A673 (cell line): ENCODE results near the gene GGT7. TPM values are rescaled to one million over a fixed set of nuclear protein-coding genes. Genes with fewer than 3 reads are reported as not detected.

Experiments used
- BruUV-seq: library from RNA; stranded (reverse); fragments of 400-500 nt; replicated peaks from 2 replicates; lab custom pipeline; 2021; lab: Mats Ljungman, UMichigan
- CTCF ChIA-PET: fragments of 300-600 bp; sonication (Branson Sonifier 250); formaldehyde crosslinking; loops from one replicate; lab custom pipeline; 2022; ENCODE audit warnings: antibody characterized with exemption; lab: Charles Lee
- POLR2A ChIA-PET: fragments of 300-600 bp; sonication (Branson Sonifier 250); formaldehyde crosslinking; loops from one replicate; lab custom pipeline; 2022; ENCODE audit warnings: antibody characterized with exemption; ENCODE audit not compliant: low non-redundant PET; lab: Charles Lee
- DNase-seq: peaks from one replicate; pipeline ENCODE4 v3.0.0-alpha.2; 2015; ENCODE audit warnings: low spot score
- H3K27ac ChIP-seq: fragments of 200-600 bp; sonication (generic); 2 replicates; pipeline ENCODE4 v1.5.1; 2016; ENCODE audit warnings: mixed run types, low read depth, mild to moderate bottlenecking, mixed read lengths, antibody characterized with exemption, low read length; ENCODE audit not compliant: poor library complexity, severe bottlenecking
- H3K27me3 ChIP-seq: fragments of 200-600 bp; sonication (generic); replicated peaks from 2 replicates; pipeline ENCODE4 v1.6.1; 2017; ENCODE audit warnings: mixed run types, low read depth, mild to moderate bottlenecking, mixed read lengths, antibody characterized with exemption, low read length; ENCODE audit not compliant: insufficient read depth, poor library complexity
- H3K36me3 ChIP-seq: fragments of 200-600 bp; sonication (generic); 2 replicates; pipeline ENCODE4 v1.6.1; 2016; ENCODE audit warnings: mixed run types, mild to moderate bottlenecking, mixed read lengths, antibody characterized with exemption, low read length; ENCODE audit not compliant: insufficient read depth, poor library complexity, severe bottlenecking
- H3K4me1 ChIP-seq: fragments of 200-600 bp; sonication (generic); 2 replicates; pipeline ENCODE4 v1.6.1; 2017; ENCODE audit warnings: mixed run types, mild to moderate bottlenecking, mixed read lengths, antibody characterized with exemption, low read length; ENCODE audit not compliant: insufficient read depth, poor library complexity, severe bottlenecking
- H3K4me3 ChIP-seq: fragments of 200-600 bp; sonication (generic); 2 replicates; pipeline ENCODE4 v1.5.1; 2016; ENCODE audit warnings: low read depth, mixed run types, mild to moderate bottlenecking, mixed read lengths, low read length; ENCODE audit not compliant: poor library complexity, severe bottlenecking
- H3K9me3 ChIP-seq: fragments of 200-600 bp; sonication (generic); 2 replicates; pipeline ENCODE4 v1.6.1; 2016; ENCODE audit warnings: mixed run types, low read depth, mild to moderate bottlenecking, mixed read lengths, antibody characterized with exemption, low read length; ENCODE audit not compliant: poor library complexity, severe bottlenecking
- EZH2 ChIP-seq: fragments of 200-600 bp; sonication (generic); IDR thresholded peaks from 2 replicates; pipeline ENCODE4 v1.6.1; 2017; ENCODE audit warnings: borderline replicate concordance, low read depth, mild to moderate bottlenecking, mixed read lengths, antibody characterized with exemption, low read length; ENCODE audit not compliant: poor library complexity, severe bottlenecking
- intact Hi-C: fragments of 100-400 bp; cut with micrococcal nuclease; formaldehyde crosslinking; loops from one replicate; pipeline ENCODE4 v1.10.0; 2022; ENCODE audit not compliant: unreplicated experiment
- total RNA-seq: library from RNA; stranded (reverse); gene quantifications from 2 replicates; pipeline ENCODE4 v1.2.3, GENCODE V29; 2021
- TF ChIP-seq, protein P1 (sequence below): fragments of 300-800, 200-600 bp; sonication (generic); conservative IDR thresholded peaks from 2 replicates; pipeline ENCODE4 v1.5.1; 2017; ENCODE audit warnings: low read depth, mild to moderate bottlenecking, antibody characterized with exemption, low read length, moderate library complexity, mixed read lengths

GGT7 gene
- total RNA-seq, 1 experiment from 2014 or later: 14.1 TPM

DNA sequence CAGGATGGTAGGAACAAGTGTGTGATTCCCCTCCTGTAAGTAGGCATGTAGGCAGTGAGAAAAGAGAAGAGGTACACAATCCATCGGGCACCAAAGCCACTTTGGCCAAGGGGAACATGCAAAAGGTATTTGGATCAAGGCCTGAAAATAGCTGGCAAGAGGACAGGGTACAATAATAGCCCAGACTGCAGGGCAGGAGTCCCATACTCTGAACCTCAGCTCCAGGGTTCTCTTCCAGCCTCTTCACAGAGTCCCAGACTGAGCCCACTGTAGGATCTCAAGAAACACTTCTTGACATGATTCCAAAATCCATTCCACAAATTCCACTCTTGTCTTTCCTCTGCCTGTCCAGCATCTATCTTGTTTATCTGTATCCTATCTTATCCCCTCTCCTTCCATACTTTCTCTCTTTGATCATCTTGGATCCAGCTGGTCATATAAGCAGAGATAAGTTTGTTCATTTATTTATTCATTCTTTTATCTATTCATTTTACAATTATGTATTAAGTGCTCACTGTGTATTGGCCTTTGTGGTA is 23.5 kb upstream of the GGT7 start:
- no TSS peak for BruUV-seq

DNA sequence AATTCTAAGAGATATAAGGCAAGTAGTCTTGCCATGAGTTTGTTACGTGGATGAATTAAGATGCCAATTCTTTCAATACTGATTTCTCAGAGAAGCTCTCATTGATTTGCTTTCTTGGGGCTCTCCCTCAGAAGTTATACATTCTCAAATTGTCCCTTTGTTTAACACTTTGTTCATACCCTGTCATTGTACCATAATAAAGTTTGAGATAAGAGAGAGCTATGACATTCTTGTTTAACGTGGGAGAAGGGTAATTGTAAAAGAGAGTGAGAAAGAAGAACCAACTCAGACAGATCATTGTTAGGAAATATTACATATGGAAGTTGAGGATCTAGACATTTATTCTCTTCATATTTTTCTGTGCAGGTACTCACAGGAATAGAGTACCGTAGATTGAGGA is 22.8 kb upstream of the GGT7 start:
- CTCF ChIA-PET: no interaction called here
- no peaks in the 10 kb centered on the region for H3K4me1 ChIP-seq
- POLR2A ChIA-PET: no interaction called here
- no peaks in the 10 kb centered on the region for H3K27me3 ChIP-seq
- TF ChIP-seq, protein P1, sequence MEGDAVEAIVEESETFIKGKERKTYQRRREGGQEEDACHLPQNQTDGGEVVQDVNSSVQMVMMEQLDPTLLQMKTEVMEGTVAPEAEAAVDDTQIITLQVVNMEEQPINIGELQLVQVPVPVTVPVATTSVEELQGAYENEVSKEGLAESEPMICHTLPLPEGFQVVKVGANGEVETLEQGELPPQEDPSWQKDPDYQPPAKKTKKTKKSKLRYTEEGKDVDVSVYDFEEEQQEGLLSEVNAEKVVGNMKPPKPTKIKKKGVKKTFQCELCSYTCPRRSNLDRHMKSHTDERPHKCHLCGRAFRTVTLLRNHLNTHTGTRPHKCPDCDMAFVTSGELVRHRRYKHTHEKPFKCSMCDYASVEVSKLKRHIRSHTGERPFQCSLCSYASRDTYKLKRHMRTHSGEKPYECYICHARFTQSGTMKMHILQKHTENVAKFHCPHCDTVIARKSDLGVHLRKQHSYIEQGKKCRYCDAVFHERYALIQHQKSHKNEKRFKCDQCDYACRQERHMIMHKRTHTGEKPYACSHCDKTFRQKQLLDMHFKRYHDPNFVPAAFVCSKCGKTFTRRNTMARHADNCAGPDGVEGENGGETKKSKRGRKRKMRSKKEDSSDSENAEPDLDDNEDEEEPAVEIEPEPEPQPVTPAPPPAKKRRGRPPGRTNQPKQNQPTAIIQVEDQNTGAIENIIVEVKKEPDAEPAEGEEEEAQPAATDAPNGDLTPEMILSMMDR: no peak
- TF ChIP-seq EZH2: no peak
- no TSS peak for BruUV-seq
- H3K36me3 ChIP-seq: no peaks in the 10 kb centered on the region
- no peak overlapping the region for H3K4me3 ChIP-seq
- H3K27ac ChIP-seq: no peak overlapping the region
- H3K9me3 ChIP-seq: no peaks in the 10 kb centered on the region
- intact Hi-C loops: no loop called here
- no peak for DNase-seq

More for the DNA sequence above, 23.5 kb upstream of the GGT7 start:
- ChIA-PET POLR2A (no interaction called here), CTCF (no interaction called here)
- H3K4me1 ChIP-seq: no peaks in the 10 kb centered on the region
- no peaks in the 10 kb centered on the region for H3K27me3 ChIP-seq
- H3K4me3 ChIP-seq: no peak overlapping the region
- DNase-seq: no peak
- H3K9me3 ChIP-seq: no peaks in the 10 kb centered on the region
- TF ChIP-seq, protein P1: no peak
- no peak for TF ChIP-seq EZH2
- H3K36me3 ChIP-seq: no peaks in the 10 kb centered on the region
- H3K27ac ChIP-seq: no peak overlapping the region
- intact Hi-C loops: no loop called here

DNA sequence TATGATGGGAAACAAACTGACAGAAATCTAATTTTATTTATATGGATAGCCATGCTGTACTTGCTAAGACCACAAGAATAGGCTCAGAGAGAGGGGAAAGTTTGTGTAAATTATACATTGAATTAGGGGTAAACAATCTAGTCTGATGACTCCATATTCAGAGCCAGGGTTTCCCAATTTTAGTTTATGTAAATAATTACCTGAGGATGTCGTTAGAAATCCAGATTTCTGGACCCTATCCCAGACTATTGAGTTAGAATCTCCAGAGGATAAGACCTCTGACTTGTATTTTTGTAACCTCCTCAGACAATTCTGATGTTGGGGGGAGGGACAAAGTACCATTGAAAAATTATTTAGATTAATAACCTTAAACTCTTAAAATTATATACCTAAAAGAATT is 22.1 kb upstream of the GGT7 start:
- Histone ChIP-seq H3K27me3 (no peaks in the 10 kb centered on the region), H3K4me3 (no peak overlapping the region), H3K27ac (no peak overlapping the region), H3K36me3 (no peaks in the 10 kb centered on the region), H3K9me3 (no peaks in the 10 kb centered on the region), H3K4me1 (no peaks in the 10 kb centered on the region)
- POLR2A ChIA-PET: no interaction called here
- CTCF ChIA-PET: no interaction called here
- no TSS peak for BruUV-seq
- TF ChIP-seq, protein P1: no peak
- no peak for TF ChIP-seq EZH2
- intact Hi-C loops: no loop called here
- no peak for DNase-seq
